Measurements from ENCODE around the gene RNF220. TPM values are rescaled to one million over a fixed set of nuclear protein-coding genes. Genes with fewer than 3 reads are reported as not detected.
"Not testable (repeated sequence)": the region's sequence is repeated elsewhere in the genome, so short reads cannot be mapped to it uniquely, and the experiment has no call there.

Gene RNF220
- total RNA-seq, 1 experiment from 2014 or later = 68.7 TPM

DNA sequence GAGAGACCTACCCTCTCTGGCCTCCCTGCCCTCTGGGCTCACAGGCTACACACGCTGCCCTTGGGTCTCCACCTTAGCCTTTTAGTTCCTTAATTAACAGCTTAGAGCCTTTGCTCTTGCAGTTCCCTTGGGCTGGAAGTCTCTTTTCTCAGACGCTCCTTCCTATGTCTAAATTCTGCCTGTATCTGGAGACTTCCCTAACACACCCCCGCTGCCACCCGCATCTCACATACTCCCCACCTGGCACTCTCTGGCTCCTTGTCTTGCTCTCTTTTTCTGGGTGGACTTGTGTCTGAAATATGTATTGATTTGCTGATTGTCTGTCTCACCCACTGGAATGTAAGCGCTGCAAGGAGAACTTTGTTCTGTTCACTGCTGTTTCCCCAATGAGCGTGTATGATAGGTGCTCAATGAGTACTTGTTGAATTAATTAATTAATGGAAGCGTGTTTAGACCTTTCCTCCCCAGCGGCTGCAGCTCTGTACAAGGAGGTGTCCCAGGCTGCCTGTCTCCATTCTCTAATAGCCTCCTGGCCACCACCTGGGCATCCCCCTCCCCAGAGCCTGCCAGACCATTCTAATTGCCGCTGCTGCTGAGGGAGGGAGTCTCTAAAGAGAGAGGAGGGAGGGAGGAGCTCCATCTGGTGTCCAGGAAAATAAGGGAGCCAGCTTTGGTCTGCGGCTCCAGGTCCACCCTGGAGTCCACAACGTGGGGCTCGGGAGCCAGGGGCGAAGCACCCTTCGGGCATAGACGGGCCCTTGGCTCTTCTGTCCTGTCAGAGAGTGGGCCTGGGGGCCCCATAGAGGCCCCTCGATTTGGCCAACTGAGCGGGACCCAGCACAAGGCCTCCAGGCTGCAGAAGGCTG is 95.4 kb downstream of the RNF220 start:
- intact Hi-C loops (cut with micrococcal nuclease; ENCODE audit: unreplicated experiment) = loop anchor here (5.0 to 10.0 kb wide), 2 partner anchors 123 to 286 kb away; partner anchors contain the start of gene DMAP1
- Mint-ChIP-seq H3K9me3 (ENCODE audit: low read depth, unreplicated experiment) (no peaks in the 10 kb centered on the region), H3K27ac (ENCODE audit: unreplicated experiment) (no peak overlapping the region), H3K4me1 (ENCODE audit: low read depth, unreplicated experiment) (peaks cover 8% of the 10 kb centered on the region), H3K27me3 (ENCODE audit: unreplicated experiment) (peaks cover 12% of the 10 kb centered on the region), H3K36me3 (ENCODE audit: insufficient read depth, unreplicated experiment) (no peaks in the 10 kb centered on the region), H3K4me3 (ENCODE audit: low read depth, unreplicated experiment) (no peak overlapping the region)
- no TSS peak for BruUV-seq (replicated peaks)
- DNase-seq = peak; percentile 37
- CTCF ChIA-PET = interaction anchor here (0.6 to 1.1 kb wide), 9 partner anchors 72 to 394 kb away, joined by 3 to 11 read pairs (median 4); no protein-coding TSS in a partner anchor
- TF ChIP-seq, protein P1, sequence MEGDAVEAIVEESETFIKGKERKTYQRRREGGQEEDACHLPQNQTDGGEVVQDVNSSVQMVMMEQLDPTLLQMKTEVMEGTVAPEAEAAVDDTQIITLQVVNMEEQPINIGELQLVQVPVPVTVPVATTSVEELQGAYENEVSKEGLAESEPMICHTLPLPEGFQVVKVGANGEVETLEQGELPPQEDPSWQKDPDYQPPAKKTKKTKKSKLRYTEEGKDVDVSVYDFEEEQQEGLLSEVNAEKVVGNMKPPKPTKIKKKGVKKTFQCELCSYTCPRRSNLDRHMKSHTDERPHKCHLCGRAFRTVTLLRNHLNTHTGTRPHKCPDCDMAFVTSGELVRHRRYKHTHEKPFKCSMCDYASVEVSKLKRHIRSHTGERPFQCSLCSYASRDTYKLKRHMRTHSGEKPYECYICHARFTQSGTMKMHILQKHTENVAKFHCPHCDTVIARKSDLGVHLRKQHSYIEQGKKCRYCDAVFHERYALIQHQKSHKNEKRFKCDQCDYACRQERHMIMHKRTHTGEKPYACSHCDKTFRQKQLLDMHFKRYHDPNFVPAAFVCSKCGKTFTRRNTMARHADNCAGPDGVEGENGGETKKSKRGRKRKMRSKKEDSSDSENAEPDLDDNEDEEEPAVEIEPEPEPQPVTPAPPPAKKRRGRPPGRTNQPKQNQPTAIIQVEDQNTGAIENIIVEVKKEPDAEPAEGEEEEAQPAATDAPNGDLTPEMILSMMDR (IDR thresholded peaks at IDR 0.05; ENCODE audit: unreplicated experiment) = no peak

DNA sequence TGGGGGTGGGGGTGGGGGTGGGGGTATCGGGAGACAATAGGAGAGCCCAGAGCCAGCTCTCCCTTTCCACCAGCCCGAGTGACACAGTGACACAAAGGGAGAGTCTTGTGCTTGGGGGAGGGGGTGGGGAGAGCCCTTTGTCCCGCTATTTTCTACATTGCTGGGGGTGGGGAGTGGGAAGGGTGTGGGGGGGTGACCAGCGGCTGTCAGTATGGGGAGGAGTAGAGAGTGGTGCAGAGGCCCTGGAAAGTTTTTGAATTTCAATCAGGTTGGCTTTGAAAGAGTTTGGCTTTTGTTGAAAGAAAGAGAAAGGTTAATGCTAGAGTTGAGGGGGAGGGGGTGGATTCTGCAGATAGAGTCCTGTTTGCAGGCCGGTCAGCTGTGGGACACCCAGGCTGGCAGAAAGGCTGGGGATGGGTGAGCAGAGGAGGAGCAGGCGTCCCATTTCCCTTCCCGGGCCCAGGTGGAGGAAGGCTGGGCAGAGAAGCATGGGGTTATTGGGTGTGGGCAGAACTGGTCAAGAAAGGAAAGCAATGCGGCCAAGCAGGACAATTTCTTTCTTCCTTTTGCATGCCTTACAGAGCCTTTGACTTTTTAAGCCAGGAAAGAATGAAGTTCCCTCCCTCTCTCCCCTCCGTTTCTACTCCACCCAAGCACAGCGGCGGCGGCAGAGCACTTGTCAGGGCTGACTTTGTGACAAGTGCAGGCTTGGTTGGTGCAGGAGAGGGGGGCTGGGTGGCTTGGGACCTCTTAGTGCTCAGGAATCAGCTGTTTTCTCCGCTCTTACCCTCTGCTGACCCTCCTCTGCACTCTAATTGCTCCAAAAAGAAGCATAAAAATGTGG is 96.2 kb downstream of the RNF220 start:
- H3K27ac Mint-ChIP-seq (ENCODE audit: unreplicated experiment) = no peak overlapping the region
- DNase-seq = no peak
- no peaks in the 10 kb centered on the region for H3K36me3 Mint-ChIP-seq (ENCODE audit: insufficient read depth, unreplicated experiment)
- no TSS peak for BruUV-seq (replicated peaks)
- CTCF ChIA-PET = interaction anchor here (0.6 to 1.1 kb wide), 9 partner anchors 71 to 395 kb away, joined by 3 to 11 read pairs (median 4); no protein-coding TSS in a partner anchor
- H3K4me3 Mint-ChIP-seq (ENCODE audit: low read depth, unreplicated experiment) = no peak overlapping the region
- intact Hi-C loops (cut with micrococcal nuclease; ENCODE audit: unreplicated experiment) = loop anchor here (5.0 to 10.0 kb wide), 2 partner anchors 124 to 286 kb away; partner anchors contain the start of gene DMAP1
- no peaks in the 10 kb centered on the region for H3K9me3 Mint-ChIP-seq (ENCODE audit: low read depth, unreplicated experiment)
- peaks cover 21% of the 10 kb centered on the region for H3K27me3 Mint-ChIP-seq (ENCODE audit: unreplicated experiment)
- peaks cover 8% of the 10 kb centered on the region for H3K4me1 Mint-ChIP-seq (ENCODE audit: low read depth, unreplicated experiment)
- TF ChIP-seq, protein P1 (IDR thresholded peaks at IDR 0.05; ENCODE audit: unreplicated experiment) = no peak

DNA sequence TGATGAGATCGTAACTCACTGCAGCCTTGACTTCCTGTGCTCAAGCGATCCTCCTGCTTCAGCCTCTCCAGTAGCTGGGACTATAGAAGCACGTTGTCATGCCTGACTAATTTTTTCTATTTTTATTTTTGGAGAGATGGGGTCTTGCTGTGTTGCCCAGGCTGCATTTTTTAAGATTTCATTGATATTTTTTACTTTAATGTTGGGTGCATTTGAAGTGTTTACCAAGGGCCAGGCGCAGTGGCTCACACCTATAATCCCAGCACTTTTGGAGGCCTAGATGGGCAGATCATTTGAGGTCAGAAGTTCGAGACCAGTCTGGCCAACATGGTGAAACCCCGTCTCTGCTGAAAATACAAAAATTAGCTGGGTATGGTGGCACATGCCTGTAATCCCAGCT is 97.8 kb downstream of the RNF220 start:
- DNase-seq; H3K27ac Mint-ChIP-seq (ENCODE audit: unreplicated experiment); BruUV-seq (replicated peaks); H3K4me3 Mint-ChIP-seq (ENCODE audit: low read depth, unreplicated experiment); CTCF ChIA-PET; H3K9me3 Mint-ChIP-seq (ENCODE audit: low read depth, unreplicated experiment); H3K36me3 Mint-ChIP-seq (ENCODE audit: insufficient read depth, unreplicated experiment); H3K4me1 Mint-ChIP-seq (ENCODE audit: low read depth, unreplicated experiment): not testable (repeated sequence)
- H3K27me3 Mint-ChIP-seq (ENCODE audit: unreplicated experiment) = peaks cover 36% of the 10 kb centered on the region
- intact Hi-C loops (cut with micrococcal nuclease; ENCODE audit: unreplicated experiment) = loop anchor here (5.0 to 10.0 kb wide), 2 partner anchors 126 to 288 kb away; partner anchors contain the start of gene DMAP1

DNA sequence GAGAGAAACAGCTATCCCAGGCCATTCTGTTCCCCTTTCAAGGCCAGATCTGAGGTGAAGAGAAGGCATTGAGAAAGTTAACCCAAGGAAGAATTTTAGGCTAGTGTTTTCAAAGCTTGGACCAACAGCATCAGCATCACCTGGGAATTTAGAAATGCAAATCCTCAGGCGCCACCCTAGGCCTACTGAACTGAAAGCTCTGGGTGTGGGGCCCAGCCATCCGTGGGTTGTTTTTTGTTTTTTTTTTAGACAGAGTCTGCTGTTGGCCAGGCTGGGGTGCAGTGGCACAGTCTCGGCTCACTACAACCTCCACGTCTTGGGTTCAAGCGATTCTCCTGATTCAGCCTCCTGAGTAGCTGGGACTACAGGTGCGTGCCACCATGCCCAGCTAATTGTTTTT is 98.6 kb downstream of the RNF220 start:
- Mint-ChIP-seq H3K27ac (ENCODE audit: unreplicated experiment) (no peak overlapping the region), H3K4me3 (ENCODE audit: low read depth, unreplicated experiment) (no peak overlapping the region), H3K27me3 (ENCODE audit: unreplicated experiment) (peaks cover 44% of the 10 kb centered on the region), H3K36me3 (ENCODE audit: insufficient read depth, unreplicated experiment) (no peaks in the 10 kb centered on the region), H3K9me3 (ENCODE audit: low read depth, unreplicated experiment) (no peaks in the 10 kb centered on the region), H3K4me1 (ENCODE audit: low read depth, unreplicated experiment) (peaks cover 8% of the 10 kb centered on the region)
- TF ChIP-seq, protein P1 (IDR thresholded peaks at IDR 0.05; ENCODE audit: unreplicated experiment) = no peak
- no peak for DNase-seq
- BruUV-seq (replicated peaks) = no TSS peak
- intact Hi-C loops (cut with micrococcal nuclease; ENCODE audit: unreplicated experiment) = loop anchor here (5.0 to 10.0 kb wide), 2 partner anchors 126 to 289 kb away; partner anchors contain the start of gene DMAP1
- CTCF ChIA-PET = no interaction called here
